ENCODE data around the gene TEX12.
A peak's percentile ranks its signal among the peaks of the same experiment; 100 is the strongest.

The TEX12 gene

GRCh38 chr11:112163875-112164685, 3.1 kb upstream of the TEX12 start, which contains the start of gene IL18:
Gene IL18 (minus strand): TSS chr11:112164094. CDS start chr11:112155053, 9,041 bp downstream.
- no peak for DNase-seq (ENCODE audit: low spot score)
- no peak for TF ChIP-seq CTCF (IDR thresholded peaks at IDR 0.05; ENCODE audit: borderline replicate concordance, control extremely low read depth, extremely low read depth, insufficient read depth, missing control alignments)
- in situ Hi-C loops (cut with MboI; ENCODE audit: low sequenced_read_pairs, unreplicated experiment): no loop called here

GRCh38 chr11:112165049-112165448, 2.1 kb upstream of the TEX12 start:
- no peak for TF ChIP-seq CTCF (IDR thresholded peaks at IDR 0.05; ENCODE audit: borderline replicate concordance, control extremely low read depth, extremely low read depth, insufficient read depth, missing control alignments)
- in situ Hi-C loops (cut with MboI; ENCODE audit: low sequenced_read_pairs, unreplicated experiment): no loop called here
- DNase-seq (ENCODE audit: low spot score): no peak

GRCh38 chr11:112166562-112166961, 610 bp upstream of the TEX12 start:
- TF ChIP-seq CTCF (IDR thresholded peaks at IDR 0.05; ENCODE audit: borderline replicate concordance, control extremely low read depth, extremely low read depth, insufficient read depth, missing control alignments): no peak
- in situ Hi-C loops (cut with MboI; ENCODE audit: low sequenced_read_pairs, unreplicated experiment): no loop called here
- no peak for DNase-seq (ENCODE audit: low spot score)

- in situ Hi-C loops (cut with MboI; ENCODE audit: low sequenced_read_pairs, unreplicated experiment): no loop called here
- peak; percentile 38 for DNase-seq (ENCODE audit: low spot score)
- TF ChIP-seq CTCF (IDR thresholded peaks at IDR 0.05; ENCODE audit: borderline replicate concordance, control extremely low read depth, extremely low read depth, insufficient read depth, missing control alignments): no peak
Observed at GRCh38 chr11:112172362-112172994, 5.3 kb downstream of the TEX12 start.

- no peak for DNase-seq (ENCODE audit: low spot score)
- no peak for TF ChIP-seq CTCF (IDR thresholded peaks at IDR 0.05; ENCODE audit: borderline replicate concordance, control extremely low read depth, extremely low read depth, insufficient read depth, missing control alignments)
- in situ Hi-C loops (cut with MboI; ENCODE audit: low sequenced_read_pairs, unreplicated experiment): no loop called here
Observed at GRCh38 chr11:112173152-112173551, 6.0 kb downstream of the TEX12 start.

- TF ChIP-seq CTCF (IDR thresholded peaks at IDR 0.05; ENCODE audit: borderline replicate concordance, control extremely low read depth, extremely low read depth, insufficient read depth, missing control alignments): peak; percentile 41
- peak; percentile 38 for DNase-seq (ENCODE audit: low spot score)
- in situ Hi-C loops (cut with MboI; ENCODE audit: low sequenced_read_pairs, unreplicated experiment): no loop called here
Observed at GRCh38 chr11:112174789-112175598, 7.8 kb downstream of the TEX12 start, which contains the start of gene BCO2. Gene BCO2 (plus strand): TSS chr11:112175512. CDS start chr11:112175602, 90 bp downstream.
